ENCODE measurements around the gene KHSRP.
A peak's percentile ranks its signal among the peaks of the same experiment; 100 is the strongest.
"Not testable (repeated sequence)": the region's sequence is repeated elsewhere in the genome, so short reads cannot be mapped to it uniquely, and the experiment has no call there.

Gene KHSRP

DNA sequence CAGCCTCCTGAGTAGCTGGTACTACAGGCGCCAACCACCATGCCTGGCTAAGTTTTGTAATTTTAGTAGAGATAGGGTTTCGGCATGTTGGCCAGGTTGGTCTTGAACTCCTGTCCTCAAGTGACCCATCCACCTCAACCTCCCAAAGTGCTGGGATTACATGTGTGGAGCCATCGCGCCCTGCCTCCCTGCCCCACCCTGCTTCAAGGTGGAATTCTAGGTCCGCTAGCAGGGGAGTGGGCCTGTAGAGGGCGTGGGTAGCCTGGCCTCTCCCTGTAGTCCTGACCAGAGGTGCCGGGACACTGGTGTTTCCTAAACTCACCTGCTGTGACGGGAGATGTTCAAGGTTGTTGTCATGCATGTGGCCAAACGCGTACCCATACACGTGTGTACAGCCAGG is 8.6 kb upstream of the KHSRP start:
- Histone ChIP-seq H3K36me3 (ENCODE audit: control insufficient read depth, insufficient read depth, low read length) (no peaks in the 10 kb centered on the region), H3K27me3 (replicated peaks; ENCODE audit: control insufficient read depth, insufficient read depth, low read length, poor library complexity, severe bottlenecking) (no peaks in the 10 kb centered on the region), H3K4me3 (ENCODE audit: insufficient read depth, low read depth, low read length, poor library complexity, severe bottlenecking) (no peak overlapping the region), H3K27ac (ENCODE audit: insufficient read depth, low read length, poor library complexity, severe bottlenecking) (no peak overlapping the region), H3K4me1 (ENCODE audit: control insufficient read depth, insufficient read depth, low read length, poor library complexity, severe bottlenecking) (no peaks in the 10 kb centered on the region), H3K9me3 (ENCODE audit: control insufficient read depth, low read length) (no peaks in the 10 kb centered on the region)
- no peak for DNase-seq

DNA sequence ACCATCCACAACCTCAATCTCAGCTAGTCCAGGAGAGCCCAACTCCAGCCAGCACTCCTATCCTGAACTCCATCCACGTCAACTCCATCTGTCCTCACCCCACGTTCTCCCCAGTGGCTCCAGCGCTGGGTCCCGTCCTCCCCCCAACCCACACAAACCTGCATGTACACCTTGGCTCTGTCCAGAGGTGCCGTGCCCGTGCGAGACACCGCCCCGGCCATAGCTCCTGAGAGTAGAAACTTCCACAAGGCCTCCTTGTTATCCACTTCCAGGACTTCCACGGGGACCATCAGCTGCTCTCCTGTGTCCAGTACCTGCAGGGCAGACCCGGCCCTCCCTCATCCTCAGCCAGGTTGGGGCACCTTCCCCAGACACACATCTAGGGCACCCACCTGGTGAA is 7.3 kb upstream of the KHSRP start:
- Histone ChIP-seq H3K27ac (ENCODE audit: insufficient read depth, low read length, poor library complexity, severe bottlenecking) (no peak overlapping the region), H3K4me3 (ENCODE audit: insufficient read depth, low read depth, low read length, poor library complexity, severe bottlenecking) (no peak overlapping the region), H3K4me1 (ENCODE audit: control insufficient read depth, insufficient read depth, low read length, poor library complexity, severe bottlenecking) (no peaks in the 10 kb centered on the region), H3K27me3 (replicated peaks; ENCODE audit: control insufficient read depth, insufficient read depth, low read length, poor library complexity, severe bottlenecking) (no peaks in the 10 kb centered on the region), H3K9me3 (ENCODE audit: control insufficient read depth, low read length) (no peaks in the 10 kb centered on the region), H3K36me3 (ENCODE audit: control insufficient read depth, insufficient read depth, low read length) (no peaks in the 10 kb centered on the region)
- DNase-seq = no peak

- H3K27me3 ChIP-seq (replicated peaks; ENCODE audit: control insufficient read depth, insufficient read depth, low read length, poor library complexity, severe bottlenecking) = no peaks in the 10 kb centered on the region
- no peak overlapping the region for H3K4me3 ChIP-seq (ENCODE audit: insufficient read depth, low read depth, low read length, poor library complexity, severe bottlenecking)
- H3K4me1 ChIP-seq (ENCODE audit: control insufficient read depth, insufficient read depth, low read length, poor library complexity, severe bottlenecking) = no peaks in the 10 kb centered on the region
- DNase-seq = no peak
- H3K36me3 ChIP-seq (ENCODE audit: control insufficient read depth, insufficient read depth, low read length) = no peaks in the 10 kb centered on the region
- no peaks in the 10 kb centered on the region for H3K9me3 ChIP-seq (ENCODE audit: control insufficient read depth, low read length)
- no peak overlapping the region for H3K27ac ChIP-seq (ENCODE audit: insufficient read depth, low read length, poor library complexity, severe bottlenecking)
Observed at GRCh38 chr19:6429419-6430221, 5.0 kb upstream of the KHSRP start.

- not testable (repeated sequence) for H3K27ac ChIP-seq (ENCODE audit: insufficient read depth, low read length, poor library complexity, severe bottlenecking); H3K27me3 ChIP-seq (replicated peaks; ENCODE audit: control insufficient read depth, insufficient read depth, low read length, poor library complexity, severe bottlenecking); H3K36me3 ChIP-seq (ENCODE audit: control insufficient read depth, insufficient read depth, low read length); DNase-seq; H3K9me3 ChIP-seq (ENCODE audit: control insufficient read depth, low read length); H3K4me1 ChIP-seq (ENCODE audit: control insufficient read depth, insufficient read depth, low read length, poor library complexity, severe bottlenecking); H3K4me3 ChIP-seq (ENCODE audit: insufficient read depth, low read depth, low read length, poor library complexity, severe bottlenecking)
Observed at GRCh38 chr19:6428692-6429418, 4.2 kb upstream of the KHSRP start.

GRCh38 chr19:6427131-6427530 is 2.5 kb upstream of the KHSRP start:
- H3K4me3 ChIP-seq (ENCODE audit: insufficient read depth, low read depth, low read length, poor library complexity, severe bottlenecking) = no peak overlapping the region
- no peak for DNase-seq
- H3K36me3 ChIP-seq (ENCODE audit: control insufficient read depth, insufficient read depth, low read length) = no peaks in the 10 kb centered on the region
- H3K27ac ChIP-seq (ENCODE audit: insufficient read depth, low read length, poor library complexity, severe bottlenecking) = no peak overlapping the region
- H3K27me3 ChIP-seq (replicated peaks; ENCODE audit: control insufficient read depth, insufficient read depth, low read length, poor library complexity, severe bottlenecking) = no peaks in the 10 kb centered on the region
- H3K9me3 ChIP-seq (ENCODE audit: control insufficient read depth, low read length) = no peaks in the 10 kb centered on the region
- H3K4me1 ChIP-seq (ENCODE audit: control insufficient read depth, insufficient read depth, low read length, poor library complexity, severe bottlenecking) = peaks cover 17% of the 10 kb centered on the region

- Histone ChIP-seq H3K27ac (ENCODE audit: insufficient read depth, low read length, poor library complexity, severe bottlenecking) (peak overlapping the region; percentile 65), H3K36me3 (ENCODE audit: control insufficient read depth, insufficient read depth, low read length) (peaks cover 6% of the 10 kb centered on the region), H3K9me3 (ENCODE audit: control insufficient read depth, low read length) (no peaks in the 10 kb centered on the region), H3K4me1 (ENCODE audit: control insufficient read depth, insufficient read depth, low read length, poor library complexity, severe bottlenecking) (peaks cover 17% of the 10 kb centered on the region), H3K27me3 (replicated peaks; ENCODE audit: control insufficient read depth, insufficient read depth, low read length, poor library complexity, severe bottlenecking) (no peaks in the 10 kb centered on the region), H3K4me3 (ENCODE audit: insufficient read depth, low read depth, low read length, poor library complexity, severe bottlenecking) (no peak overlapping the region)
- no peak for DNase-seq
Observed at GRCh38 chr19:6425732-6426620, 1.4 kb upstream of the KHSRP start.

GRCh38 chr19:6424939-6425731 is 524 bp upstream of the KHSRP start:
- peaks cover 14% of the 10 kb centered on the region for H3K36me3 ChIP-seq (ENCODE audit: control insufficient read depth, insufficient read depth, low read length)
- no peaks in the 10 kb centered on the region for H3K27me3 ChIP-seq (replicated peaks; ENCODE audit: control insufficient read depth, insufficient read depth, low read length, poor library complexity, severe bottlenecking)
- H3K4me3 ChIP-seq (ENCODE audit: insufficient read depth, low read depth, low read length, poor library complexity, severe bottlenecking) = no peak overlapping the region
- peak; percentile 98 to 100 (median 99) for DNase-seq
- H3K27ac ChIP-seq (ENCODE audit: insufficient read depth, low read length, poor library complexity, severe bottlenecking) = peak overlapping the region; percentile 65
- H3K9me3 ChIP-seq (ENCODE audit: control insufficient read depth, low read length) = no peaks in the 10 kb centered on the region
- H3K4me1 ChIP-seq (ENCODE audit: control insufficient read depth, insufficient read depth, low read length, poor library complexity, severe bottlenecking) = peaks cover 17% of the 10 kb centered on the region

DNA sequence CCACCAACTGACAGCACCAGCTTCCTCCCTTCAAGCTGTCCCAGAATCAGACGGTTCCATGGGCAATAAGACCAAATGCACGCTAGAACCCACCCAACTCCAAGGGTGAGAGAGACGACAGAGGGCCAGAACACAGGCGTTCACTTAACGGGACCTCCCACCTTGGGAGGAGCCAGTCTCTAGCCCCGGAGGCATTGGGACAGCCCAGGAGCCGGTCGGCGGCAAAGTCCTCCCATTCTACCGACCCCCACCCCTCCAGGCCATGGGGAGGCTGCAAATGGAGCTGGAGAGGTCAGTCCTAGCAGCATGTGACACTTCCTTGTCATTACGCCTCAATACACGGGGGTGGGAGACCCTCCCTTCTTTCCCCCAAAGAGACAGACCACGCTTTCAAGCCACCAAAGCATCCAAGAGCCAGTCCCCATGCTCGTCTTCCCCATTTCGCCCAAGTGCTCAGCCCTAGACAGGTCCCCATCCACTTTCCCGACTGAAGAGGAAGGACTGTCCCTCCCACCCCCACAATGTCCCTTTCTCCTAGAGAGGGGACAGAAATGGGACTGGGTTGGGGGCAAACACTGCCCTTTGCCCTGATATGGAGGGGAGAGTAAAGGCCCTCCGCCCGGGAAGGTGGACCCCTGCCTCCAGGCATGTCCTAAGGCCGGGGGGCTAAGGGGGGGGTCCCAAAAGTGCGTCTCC is 964 bp downstream of the KHSRP start:
- peak overlapping the region; percentile 55 for H3K27ac ChIP-seq (ENCODE audit: insufficient read depth, low read length, poor library complexity, severe bottlenecking)
- peak overlapping the region; percentile 51 for H3K4me3 ChIP-seq (ENCODE audit: insufficient read depth, low read depth, low read length, poor library complexity, severe bottlenecking)
- H3K9me3 ChIP-seq (ENCODE audit: control insufficient read depth, low read length) = no peaks in the 10 kb centered on the region
- H3K36me3 ChIP-seq (ENCODE audit: control insufficient read depth, insufficient read depth, low read length) = peaks cover 29% of the 10 kb centered on the region
- no peaks in the 10 kb centered on the region for H3K27me3 ChIP-seq (replicated peaks; ENCODE audit: control insufficient read depth, insufficient read depth, low read length, poor library complexity, severe bottlenecking)
- H3K4me1 ChIP-seq (ENCODE audit: control insufficient read depth, insufficient read depth, low read length, poor library complexity, severe bottlenecking) = peaks cover 17% of the 10 kb centered on the region
- DNase-seq = no peak
